ENCODE data around the gene GGA1. TPM values are rescaled to one million over a fixed set of nuclear protein-coding genes. Genes with fewer than 3 reads are reported as not detected.

GGA1 gene
- total and polyA plus RNA-seq, 10 of the 15 experiments (the other 5 are each of a cell fraction or from before 2014, with no cell fraction given), result 1.4 to 79.4 (median 44.4) TPM

DNA sequence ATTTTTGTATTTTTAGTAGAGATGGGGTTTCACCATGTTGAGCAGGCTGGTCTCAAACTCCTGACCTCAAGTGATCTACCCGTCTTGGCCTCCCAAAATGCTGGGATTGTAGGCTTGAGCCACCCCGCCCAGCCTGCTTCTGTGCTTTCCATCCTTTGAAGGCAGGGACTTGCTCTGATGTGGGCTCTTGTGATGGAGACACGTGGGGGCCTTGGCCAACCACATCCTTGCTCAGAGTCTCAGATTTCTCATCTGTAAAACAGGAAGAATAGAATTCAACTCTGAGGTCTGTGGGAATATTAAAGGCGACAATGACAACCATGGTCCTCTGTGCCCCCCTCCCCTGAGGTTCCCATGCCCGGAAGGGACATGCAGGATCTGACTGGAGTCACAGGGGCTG is 3.8 kb upstream of the GGA1 start (continued):
- TF ChIP-seq, protein P1, sequence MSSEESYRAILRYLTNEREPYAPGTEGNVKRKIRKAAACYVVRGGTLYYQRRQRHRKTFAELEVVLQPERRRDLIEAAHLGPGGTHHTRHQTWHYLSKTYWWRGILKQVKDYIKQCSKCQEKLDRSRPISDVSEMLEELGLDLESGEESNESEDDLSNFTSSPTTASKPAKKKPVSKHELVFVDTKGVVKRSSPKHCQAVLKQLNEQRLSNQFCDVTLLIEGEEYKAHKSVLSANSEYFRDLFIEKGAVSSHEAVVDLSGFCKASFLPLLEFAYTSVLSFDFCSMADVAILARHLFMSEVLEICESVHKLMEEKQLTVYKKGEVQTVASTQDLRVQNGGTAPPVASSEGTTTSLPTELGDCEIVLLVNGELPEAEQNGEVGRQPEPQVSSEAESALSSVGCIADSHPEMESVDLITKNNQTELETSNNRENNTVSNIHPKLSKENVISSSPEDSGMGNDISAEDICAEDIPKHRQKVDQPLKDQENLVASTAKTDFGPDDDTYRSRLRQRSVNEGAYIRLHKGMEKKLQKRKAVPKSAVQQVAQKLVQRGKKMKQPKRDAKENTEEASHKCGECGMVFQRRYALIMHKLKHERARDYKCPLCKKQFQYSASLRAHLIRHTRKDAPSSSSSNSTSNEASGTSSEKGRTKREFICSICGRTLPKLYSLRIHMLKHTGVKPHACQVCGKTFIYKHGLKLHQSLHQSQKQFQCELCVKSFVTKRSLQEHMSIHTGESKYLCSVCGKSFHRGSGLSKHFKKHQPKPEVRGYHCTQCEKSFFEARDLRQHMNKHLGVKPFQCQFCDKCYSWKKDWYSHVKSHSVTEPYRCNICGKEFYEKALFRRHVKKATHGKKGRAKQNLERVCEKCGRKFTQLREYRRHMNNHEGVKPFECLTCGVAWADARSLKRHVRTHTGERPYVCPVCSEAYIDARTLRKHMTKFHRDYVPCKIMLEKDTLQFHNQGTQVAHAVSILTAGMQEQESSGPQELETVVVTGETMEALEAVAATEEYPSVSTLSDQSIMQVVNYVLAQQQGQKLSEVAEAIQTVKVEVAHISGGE (CRISPR knock-in tag; IDR thresholded peaks at IDR 0.05), result no peak

DNA sequence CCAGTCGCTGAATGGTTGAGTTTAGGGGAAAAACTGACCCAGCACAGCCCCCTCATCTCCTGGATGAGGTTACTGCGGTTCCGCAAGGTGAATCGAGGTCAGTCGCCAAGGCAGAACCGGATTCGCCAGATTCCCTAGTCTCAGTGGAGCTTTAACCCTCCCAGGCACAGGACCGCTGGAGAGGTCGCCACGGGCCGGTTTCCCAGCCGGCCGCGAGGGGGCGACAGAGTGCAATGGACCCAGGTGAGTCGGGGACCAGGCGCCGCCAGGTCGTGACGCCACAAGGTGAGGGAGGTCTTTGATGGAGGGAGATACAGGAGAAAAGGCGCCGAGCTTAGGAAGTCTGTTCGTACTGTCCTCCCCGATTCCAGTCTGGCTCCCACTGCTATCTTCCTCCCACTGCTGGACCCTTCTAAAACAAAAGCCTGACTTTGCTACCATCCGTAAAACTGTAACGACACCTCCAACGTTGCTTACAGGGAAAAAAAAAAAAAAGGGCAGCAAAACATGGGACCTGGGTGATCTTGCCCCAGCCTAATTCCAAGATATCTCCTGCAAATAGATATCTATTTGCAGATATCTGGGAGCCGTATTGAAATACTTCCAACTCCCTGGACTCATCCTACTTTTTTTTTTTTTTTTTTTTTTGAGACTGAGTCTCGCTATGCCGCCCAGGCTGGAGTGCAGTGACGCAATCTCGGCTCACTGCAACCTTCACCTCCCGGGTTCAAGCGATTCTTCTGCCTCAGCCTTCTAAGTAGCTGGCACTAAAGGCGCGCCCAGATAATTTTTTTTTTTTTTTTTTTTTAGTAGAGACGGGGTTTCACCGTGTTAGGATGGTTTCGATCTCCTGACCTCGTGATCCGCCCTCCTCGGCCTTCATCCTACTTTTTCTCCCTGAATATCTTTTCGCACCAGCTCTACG is 1.4 kb upstream of the GGA1 start:
- Histone ChIP-seq H3K9ac (ENCODE audit: control insufficient read depth, insufficient read depth, low read length) (peak overlapping the region; percentile 12; the same call in 1 of the 2 replicates), H2AFZ (ENCODE audit: control insufficient read depth, low read depth, low read length) (peak overlapping the region; percentile 94), H3K4me2 (ENCODE audit: control insufficient read depth, insufficient read depth) (peak overlapping the region; percentile 94), H3K27ac (ENCODE audit: control insufficient read depth, insufficient read depth) (peak overlapping the region; percentile 87), H3K4me3 (peak overlapping the region; percentile 63; the same call in 1 of the 2 replicates), H3K27me3 (replicated peaks in 1 of 2; ENCODE audit: control insufficient read depth in 2 of 2, insufficient read depth in 2 of 2, low read length in 1 of 2) (no peaks in the 10 kb centered on the region), H4K20me1 (ENCODE audit: control insufficient read depth, insufficient read depth) (no peaks in the 10 kb centered on the region), H3K36me3 (ENCODE audit: control insufficient read depth in 2 of 2, insufficient read depth in 2 of 2, low read length in 1 of 2) (no peaks in the 10 kb centered on the region), H3K9me3 (replicated peaks; ENCODE audit: control insufficient read depth, insufficient read depth, low read length) (no peaks in the 10 kb centered on the region), H3K4me1 (ENCODE audit: control insufficient read depth, insufficient read depth, low read length) (peaks cover 17% of the 10 kb centered on the region), H3K79me2 (ENCODE audit: control insufficient read depth, insufficient read depth, low read length) (peaks cover 29% of the 10 kb centered on the region)
- in situ Hi-C loops (cut with MboI), result no loop called here
- WGBS (ENCODE audit: insufficient coverage, insufficient replicate concordance, low lambda C conversion rate, missing lambda C conversion rate), result 1% methylated on average over 43 of the region's 44 CpGs
- FAIRE-seq (no peak), DNase-seq (ENCODE audit: low read depth, low spot score) (peak; percentile 49), ATAC-seq (peak; percentile 44)
- POLR2A ChIA-PET, result interaction anchor here (0.5 to 4.7 kb wide), 24 partner anchors 11 to 767 kb away, joined by 3 to 67 read pairs (median 7); partner anchors contain the start of genes ANKRD54, LGALS1, MFNG and NOL12
- CTCF ChIA-PET, result interaction anchor here (0.6 to 11.8 kb wide), 35 partner anchors 8 to 610 kb away, joined by 3 to 178 read pairs (median 5); partner anchors contain the start of genes LGALS1, NOL12, PDXP and SH3BP1
- BruUV-seq (replicated peaks), result no TSS peak
- SMC1A ChIA-PET (ENCODE audit: uncharacterized antibody, unreplicated experiment), result interaction anchor here (0.7 to 5.5 kb wide), 28 partner anchors 11 to 340 kb away, joined by 3 to 36 read pairs (median 4); partner anchors contain the start of genes LGALS1, MFNG, NOL12 and PDXP
- intact Hi-C loops (cut with micrococcal nuclease; ENCODE audit: unreplicated experiment), result loop anchor here (1.0 kb wide), 1 partner anchor 74 kb away; no protein-coding TSS in a partner anchor
- RAD21 ChIA-PET (ENCODE audit: unreplicated experiment), result interaction anchor here (0.6 to 5.4 kb wide), 33 partner anchors 10 to 445 kb away, joined by 3 to 61 read pairs (median 4); partner anchors contain the start of genes GCAT, LGALS1, PDXP and POLR2F
- TF ChIP-seq KDM1A (IDR thresholded peaks at IDR 0.05; ENCODE audit: borderline replicate concordance), result peak; percentile 73; the same call in 1 of the 2 replicates
- TF ChIP-seq ZNF384 (IDR thresholded peaks at IDR 0.05; ENCODE audit: borderline replicate concordance, low read depth, low read length), result 0 out of 2 replicates have a peak, but pooled peaks have one; percentile 39
- TF ChIP-seq SMC3 (IDR thresholded peaks at IDR 0.05; ENCODE audit: borderline replicate concordance, low read length), result peak; percentile 45
- TF ChIP-seq MXI1 (IDR thresholded peaks at IDR 0.05; ENCODE audit: low read depth, low read length), result 0 out of 2 replicates have a peak, but pooled peaks have one; percentile 15
- TF ChIP-seq RAD51 (IDR thresholded peaks at IDR 0.05), result 0 out of 2 replicates have a peak, but pooled peaks have one; percentile 22
- TF ChIP-seq DPF2 (IDR thresholded peaks at IDR 0.05), result 0 out of 2 replicates have a peak, but pooled peaks have one; percentile 25
- TF ChIP-seq, protein P2, sequence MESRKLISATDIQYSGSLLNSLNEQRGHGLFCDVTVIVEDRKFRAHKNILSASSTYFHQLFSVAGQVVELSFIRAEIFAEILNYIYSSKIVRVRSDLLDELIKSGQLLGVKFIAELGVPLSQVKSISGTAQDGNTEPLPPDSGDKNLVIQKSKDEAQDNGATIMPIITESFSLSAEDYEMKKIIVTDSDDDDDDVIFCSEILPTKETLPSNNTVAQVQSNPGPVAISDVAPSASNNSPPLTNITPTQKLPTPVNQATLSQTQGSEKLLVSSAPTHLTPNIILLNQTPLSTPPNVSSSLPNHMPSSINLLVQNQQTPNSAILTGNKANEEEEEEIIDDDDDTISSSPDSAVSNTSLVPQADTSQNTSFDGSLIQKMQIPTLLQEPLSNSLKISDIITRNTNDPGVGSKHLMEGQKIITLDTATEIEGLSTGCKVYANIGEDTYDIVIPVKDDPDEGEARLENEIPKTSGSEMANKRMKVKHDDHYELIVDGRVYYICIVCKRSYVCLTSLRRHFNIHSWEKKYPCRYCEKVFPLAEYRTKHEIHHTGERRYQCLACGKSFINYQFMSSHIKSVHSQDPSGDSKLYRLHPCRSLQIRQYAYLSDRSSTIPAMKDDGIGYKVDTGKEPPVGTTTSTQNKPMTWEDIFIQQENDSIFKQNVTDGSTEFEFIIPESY (IDR thresholded peaks at IDR 0.05), result no peak
- peak; percentile 77 for TF ChIP-seq YY1 (IDR thresholded peaks at IDR 0.05; ENCODE audit: low read depth, low read length)
- TF ChIP-seq RB1 (IDR thresholded peaks at IDR 0.05; ENCODE audit: borderline replicate concordance), result peak; percentile 35; the same call in 1 of the 2 replicates
- peak; percentile 45 for TF ChIP-seq RELA (IDR thresholded peaks at IDR 0.05; ENCODE audit: borderline replicate concordance, partially characterized antibody)
- 0 out of 2 replicates have a peak, but pooled peaks have one; percentile 21 for TF ChIP-seq ATF7 (IDR thresholded peaks at IDR 0.05; ENCODE audit: low read depth)
- peak in 1 of 2 experiments; percentile 37; a peak in 1 of 4 replicates for TF ChIP-seq IKZF2 (IDR thresholded peaks at IDR 0.05)
- TF ChIP-seq RAD21 (IDR thresholded peaks at IDR 0.05; ENCODE audit: insufficient read depth, low read depth, low read length), result peak; percentile 67
- TF ChIP-seq CREB1 (IDR thresholded peaks at IDR 0.05; ENCODE audit: low read depth), result peak; percentile 73; the same call in 1 of the 2 replicates

All from GM12878 (cell line).